GOT3 (cell line): ENCODE results near the gene USHBP1.

Experiments used
- DNase-seq: peaks from one replicate; lab custom pipeline; 2025; ENCODE audit warnings: mixed read lengths; lab: John Stamatoyannopoulos, UW

The USHBP1 gene

GRCh38 chr19:17237747-17238706 lies 26.5 kb downstream of the USHBP1 start:
- no peak for DNase-seq

DNA sequence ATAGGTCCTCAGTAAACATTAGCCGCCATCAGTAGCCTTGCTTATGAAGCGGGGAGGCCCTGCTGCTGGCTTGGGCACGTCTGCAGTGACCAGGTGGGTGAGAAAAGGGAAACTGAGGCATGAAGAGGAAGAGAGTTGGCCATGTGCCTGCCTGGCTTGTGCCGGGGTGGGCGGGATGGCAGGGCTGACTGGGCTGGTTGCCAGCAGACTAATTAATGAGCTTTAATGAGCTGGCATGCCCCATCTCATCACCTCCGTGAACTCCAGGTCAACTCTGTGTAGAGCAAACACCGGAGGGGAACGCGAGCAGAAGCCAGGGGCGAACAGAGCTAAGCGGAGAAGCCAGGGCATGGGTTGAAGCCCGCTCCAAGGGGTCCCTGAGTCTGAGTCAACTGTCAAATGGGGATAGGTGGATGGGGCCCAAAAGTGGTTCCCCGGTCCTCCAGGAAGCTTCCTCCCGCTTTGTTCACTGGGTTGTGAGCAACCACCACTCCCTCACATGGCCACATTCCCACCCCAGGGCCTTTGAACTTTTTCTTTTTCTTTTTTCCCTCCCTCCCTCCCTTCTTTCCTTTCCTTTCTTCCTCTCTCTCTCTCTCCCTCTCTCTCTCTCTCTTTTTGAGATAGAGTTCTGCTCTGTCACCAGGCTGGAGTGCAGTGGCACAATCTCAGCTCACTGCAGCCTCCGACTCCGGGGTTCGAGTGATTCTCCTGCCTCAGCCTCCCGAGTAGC lies 27.6 kb downstream of the USHBP1 start:
- no peak for DNase-seq

DNA sequence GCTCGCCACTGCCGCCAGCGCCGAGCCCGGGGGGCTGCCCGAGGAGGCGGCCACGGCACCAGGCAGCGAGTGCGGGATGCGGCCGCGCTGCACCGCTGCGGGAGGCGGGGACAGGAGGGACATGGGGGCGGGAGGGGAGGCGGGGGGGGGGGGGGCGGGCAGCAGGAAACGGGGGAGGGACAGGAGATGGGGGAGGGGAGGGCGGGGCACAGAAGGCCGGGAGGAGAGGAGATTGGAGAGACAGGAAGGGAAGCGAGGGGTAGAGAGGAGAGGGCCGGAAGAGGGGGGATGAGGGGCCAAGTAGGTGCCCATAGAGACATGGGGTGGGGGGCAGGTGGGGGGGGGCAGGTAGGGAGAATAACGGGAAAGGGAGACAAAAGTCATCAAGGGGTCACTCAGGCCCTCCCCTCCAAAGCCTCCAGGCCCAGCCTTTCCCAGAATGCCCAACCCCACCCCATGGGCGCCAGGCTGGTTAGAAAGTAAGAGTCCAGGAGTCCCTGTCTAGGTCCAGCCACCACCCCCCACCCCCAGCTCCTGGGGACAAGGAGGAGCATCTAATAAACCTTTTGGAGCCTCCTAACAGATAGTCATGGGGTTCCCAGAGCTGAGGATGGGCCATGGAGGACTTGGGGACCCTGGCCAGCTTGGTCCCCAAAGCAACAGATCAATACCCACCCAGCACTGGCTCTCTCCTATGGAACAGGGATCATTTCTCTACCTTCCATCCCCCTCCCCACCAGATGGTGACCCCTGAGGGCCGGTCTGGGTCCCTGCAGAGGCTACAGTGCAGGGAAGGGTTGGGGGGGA lies 28.4 kb downstream of the USHBP1 start:
- DNase-seq, result no peak

GRCh38 chr19:17235300-17235970 lies 29.1 kb downstream of the USHBP1 start:
- no peak for DNase-seq

GRCh38 chr19:17234911-17235299 lies 29.6 kb downstream of the USHBP1 start:
- no peak for DNase-seq

DNA sequence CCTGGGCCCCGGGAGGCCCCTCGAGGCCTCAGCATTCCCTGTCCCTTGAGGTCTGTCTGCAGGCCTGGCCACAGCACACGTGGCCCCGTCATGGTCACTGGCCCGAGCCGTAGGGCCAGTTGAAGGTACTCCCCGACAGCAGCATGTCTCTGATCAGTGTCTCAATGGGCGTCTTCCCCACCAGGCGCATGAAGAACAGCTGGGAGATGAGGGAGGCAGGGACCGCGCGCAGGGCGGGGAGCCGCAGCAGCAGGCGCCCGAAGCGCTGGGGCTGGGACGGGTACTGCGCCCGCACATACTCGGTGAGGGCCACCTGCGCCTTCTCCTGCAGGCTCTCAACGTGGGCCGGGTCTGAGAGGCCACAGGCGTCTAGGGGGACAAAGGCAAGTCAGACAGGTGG lies 32.3 kb downstream of the USHBP1 start:
- no peak for DNase-seq

- no peak for DNase-seq
These were observed 34.7 kb downstream of the USHBP1 start for GRCh38 chr19:17229890-17230289.

DNA sequence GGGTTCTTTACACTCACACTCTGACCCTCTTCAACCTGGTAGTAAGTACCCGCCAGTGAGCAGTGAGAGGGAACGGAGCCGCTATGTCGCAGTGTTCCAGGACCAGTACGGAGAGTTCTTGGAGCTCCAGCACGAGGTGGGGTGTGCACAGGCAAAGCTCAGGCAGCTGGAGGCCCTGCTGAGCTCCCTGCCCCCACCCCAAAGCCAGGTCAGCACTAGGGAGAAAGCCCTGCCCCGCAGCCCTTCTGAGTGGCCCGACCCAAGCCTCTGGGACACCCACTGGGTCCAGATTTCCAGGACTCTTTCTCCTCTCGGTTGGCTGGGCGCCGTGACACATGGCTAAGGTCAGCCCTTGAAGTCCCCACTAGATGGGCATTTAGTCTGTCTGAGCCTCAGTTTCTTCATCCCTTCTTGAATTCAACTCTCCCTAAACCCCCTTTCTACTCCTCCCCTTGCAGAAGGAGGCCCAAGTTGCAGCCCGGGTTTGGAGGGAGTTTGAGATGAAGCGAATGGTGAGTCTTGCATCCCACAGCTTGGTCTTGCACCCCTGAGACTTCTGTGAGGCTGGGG lies 36.7 kb downstream of the USHBP1 start:
- DNase-seq, result no peak

DNA sequence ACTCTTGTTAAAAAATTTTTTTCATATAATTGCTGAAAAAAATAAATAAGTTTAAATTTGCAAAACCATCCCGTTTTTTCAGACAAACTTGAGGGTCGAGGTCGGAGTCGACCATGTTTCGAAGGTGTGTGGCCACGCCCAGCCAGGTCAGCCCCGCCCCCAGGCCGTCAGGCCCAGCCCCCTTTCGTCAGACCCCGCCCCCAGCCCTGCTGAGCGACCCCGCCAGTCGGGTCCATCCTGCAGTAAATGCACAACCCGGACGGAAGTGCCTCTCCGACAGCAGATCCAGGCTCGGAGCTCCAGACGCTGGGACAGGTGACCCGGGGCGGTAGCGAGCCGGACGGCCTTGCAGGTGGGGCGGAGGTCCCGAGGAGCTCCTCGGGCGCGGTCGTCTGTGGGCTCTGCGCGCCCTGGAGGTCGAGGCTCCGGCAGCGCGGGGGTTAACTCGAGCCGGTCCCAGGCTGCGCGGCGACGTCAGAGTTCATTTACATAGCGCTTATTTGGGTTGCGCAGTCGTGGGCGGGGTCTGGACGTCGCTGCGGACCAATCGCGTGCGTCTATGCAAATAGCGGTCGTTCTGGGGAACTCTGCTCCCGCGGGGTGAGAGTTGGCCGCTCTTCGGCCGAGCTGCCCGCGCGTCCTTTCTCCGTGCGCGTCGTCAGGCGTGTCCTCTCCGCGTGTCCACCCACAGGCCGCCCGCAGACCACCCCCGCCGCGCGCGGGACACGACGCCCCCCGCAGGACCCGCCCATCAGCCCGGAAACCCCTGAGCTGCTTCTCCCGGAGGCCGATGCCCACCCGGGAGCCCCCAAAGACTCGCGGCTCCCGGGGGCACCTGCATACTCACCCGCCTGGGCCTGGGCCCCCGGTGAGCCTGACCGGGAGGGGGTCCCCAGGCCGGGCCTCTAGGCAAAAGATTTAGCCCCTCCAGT lies 38.3 kb downstream of the USHBP1 start, which contains the start of gene OCEL1:
Gene OCEL1, plus strand, starts transcription at position 225 of the 932 bp plus-strand sequence. Its CDS starts 22 bp downstream, at position 247.
- peak; percentile 90 for DNase-seq

- no peak for DNase-seq
These were observed 39.5 kb downstream of the USHBP1 start for GRCh38 chr19:17225053-17225452.

DNA sequence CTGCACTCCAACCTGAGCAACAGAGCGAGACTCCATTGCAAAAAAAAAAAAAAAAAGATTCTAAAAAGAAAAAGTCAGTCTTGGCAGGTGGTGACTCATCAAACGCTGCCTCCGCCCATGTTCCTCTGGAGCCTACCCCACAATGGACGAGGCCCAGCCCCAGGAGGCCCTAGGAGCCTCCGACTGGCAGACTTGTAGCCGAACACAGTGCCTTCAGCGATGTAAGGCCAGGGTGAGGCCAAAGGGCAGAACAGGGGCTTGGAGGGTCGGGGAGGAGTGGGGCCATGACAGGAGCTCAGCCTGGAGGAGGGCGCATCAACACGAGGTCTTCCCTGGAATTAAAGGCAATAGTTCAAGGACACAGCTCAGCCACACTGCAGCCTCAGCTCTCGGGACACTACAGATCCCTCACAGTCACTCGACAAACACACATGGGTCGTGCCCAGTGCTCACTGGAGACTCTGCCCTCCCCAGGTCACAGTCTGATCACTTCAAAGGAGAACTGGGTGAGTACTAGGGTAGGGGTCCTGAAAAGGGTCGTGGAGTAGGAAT lies 44.3 kb downstream of the USHBP1 start:
- DNase-seq, result peak; percentile 32

DNA sequence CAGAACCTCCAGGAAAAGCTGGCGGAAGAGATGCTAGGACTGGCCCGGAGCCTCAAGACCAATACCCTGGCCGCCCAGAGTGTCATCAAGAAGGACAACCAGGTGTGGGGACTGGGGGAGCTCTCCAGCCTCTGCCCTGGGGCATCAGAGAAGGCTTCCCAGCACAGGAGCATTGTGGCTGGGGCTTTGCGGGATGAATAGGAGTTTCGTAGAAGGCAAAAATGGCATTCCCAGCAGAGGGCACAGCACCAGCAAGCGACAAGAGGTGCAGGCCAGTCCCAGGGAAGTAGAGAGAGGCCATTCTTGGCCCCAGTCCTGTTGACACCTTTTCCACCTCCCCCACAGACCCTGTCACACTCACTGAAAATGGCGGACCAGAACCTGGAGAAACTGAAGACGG lies 45.3 kb downstream of the USHBP1 start:
- no peak for DNase-seq

- DNase-seq, result no peak
These were observed 48.4 kb downstream of the USHBP1 start for GRCh38 chr19:17216058-17216670.

DNA sequence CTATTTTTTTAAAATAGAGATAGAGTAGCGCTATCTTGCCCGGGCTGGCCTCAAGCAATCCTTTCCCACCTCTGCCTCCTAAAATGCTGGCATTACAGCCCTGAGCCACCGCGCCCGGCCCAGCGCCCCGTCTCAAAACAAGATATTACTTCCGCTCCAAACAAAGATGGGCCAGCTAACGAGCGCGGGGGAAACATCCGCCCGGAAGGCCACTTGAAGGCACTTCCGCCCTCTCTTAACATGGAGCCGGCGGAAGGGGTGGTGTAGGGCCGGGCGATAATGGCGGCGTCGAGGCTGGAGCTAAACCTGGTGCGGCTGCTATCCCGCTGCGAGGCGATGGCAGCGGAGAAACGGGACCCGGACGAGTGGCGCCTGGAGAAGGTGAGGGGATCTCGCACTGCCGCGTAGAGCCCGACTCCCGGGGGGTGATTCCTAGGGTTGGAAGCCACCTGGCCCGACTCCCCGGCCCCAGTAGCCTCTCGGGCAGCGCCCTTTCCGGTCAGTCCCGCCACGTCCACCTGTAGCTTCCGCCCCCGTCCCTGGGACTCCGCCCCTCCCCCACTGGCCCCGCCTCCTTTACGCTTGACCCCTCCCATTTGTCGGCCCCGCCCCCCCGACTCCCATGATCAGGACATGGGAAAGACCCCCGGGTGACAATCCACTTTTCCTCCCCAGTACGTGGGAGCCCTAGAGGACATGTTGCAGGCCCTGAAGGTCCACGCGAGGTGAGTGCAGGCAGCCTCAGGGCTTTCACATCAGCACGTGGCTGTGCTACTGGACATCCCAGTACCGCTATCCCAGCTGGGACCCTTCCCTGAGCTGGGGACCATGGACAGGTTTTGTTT lies 49.2 kb downstream of the USHBP1 start, which contains the start of gene USE1:
Gene USE1, plus strand, starts transcription at position 231 of the 845 bp plus-strand sequence. Its CDS starts 49 bp downstream, at position 280.
- peak; percentile 60 for DNase-seq

- DNase-seq, result no peak
These were observed 49.9 kb downstream of the USHBP1 start for GRCh38 chr19:17214508-17215126.

DNA sequence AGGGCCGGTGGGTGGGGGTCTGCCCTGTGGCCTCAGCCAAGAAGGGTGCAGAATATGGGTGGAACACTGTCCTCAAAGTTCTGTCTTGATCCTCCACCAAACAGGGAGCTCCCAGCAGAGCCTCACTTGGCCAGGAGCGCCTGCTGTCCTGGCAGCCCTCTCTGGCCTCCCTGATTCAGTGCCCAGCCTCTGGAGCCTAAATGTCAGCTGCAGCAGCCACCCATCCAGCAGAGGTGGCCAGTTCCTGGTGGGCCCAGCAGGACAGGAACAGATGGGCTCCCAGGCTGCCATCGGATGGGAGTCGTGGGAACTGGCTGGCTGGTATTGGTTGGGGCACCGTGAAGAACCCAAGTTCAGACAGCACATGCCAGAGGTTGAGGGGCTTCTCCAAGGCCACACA lies 51.2 kb downstream of the USHBP1 start:
- no peak for DNase-seq

DNA sequence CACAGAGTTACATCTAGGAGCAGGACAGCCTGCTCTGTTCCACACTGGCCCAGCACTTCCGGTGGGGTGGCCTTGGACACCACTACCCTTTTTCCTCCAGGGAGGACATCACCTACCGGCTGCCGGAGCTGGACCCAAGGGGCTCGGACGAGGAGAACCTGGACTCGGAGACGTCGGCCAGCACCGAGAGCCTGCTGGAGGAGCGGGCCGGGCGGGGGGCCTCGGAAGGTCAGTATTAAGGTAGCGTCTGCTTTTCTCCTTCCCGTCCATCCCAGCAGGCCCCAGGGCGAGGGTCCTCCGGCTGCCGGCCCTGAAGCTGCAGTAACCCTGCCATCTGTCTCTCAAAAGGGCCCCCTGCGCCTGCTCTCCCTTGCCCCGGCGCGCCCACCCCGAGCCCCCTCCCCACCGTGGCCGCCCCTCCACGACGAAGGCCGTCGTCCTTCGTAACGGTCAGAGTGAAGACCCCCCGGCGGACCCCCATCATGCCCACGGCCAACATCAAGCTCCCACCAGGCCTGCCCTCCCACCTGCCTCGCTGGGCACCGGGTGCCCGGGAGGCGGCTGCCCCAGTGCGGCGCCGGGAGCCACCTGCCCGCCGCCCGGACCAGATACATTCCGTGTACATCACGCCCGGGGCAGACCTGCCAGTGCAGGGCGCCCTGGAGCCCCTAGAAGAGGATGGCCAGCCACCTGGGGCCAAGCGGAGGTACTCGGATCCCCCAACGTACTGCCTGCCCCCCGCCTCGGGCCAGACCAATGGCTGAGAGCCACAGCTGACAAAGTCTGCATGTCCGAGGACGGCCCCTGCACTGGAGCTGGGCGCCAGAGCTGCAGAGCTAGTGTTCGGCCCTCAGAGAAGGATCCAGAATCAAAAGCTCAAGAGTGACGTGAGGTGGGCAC lies 52.7 kb downstream of the USHBP1 start:
- no peak for DNase-seq
